ENCODE data around the gene PXDC1.

PXDC1 gene

DNA sequence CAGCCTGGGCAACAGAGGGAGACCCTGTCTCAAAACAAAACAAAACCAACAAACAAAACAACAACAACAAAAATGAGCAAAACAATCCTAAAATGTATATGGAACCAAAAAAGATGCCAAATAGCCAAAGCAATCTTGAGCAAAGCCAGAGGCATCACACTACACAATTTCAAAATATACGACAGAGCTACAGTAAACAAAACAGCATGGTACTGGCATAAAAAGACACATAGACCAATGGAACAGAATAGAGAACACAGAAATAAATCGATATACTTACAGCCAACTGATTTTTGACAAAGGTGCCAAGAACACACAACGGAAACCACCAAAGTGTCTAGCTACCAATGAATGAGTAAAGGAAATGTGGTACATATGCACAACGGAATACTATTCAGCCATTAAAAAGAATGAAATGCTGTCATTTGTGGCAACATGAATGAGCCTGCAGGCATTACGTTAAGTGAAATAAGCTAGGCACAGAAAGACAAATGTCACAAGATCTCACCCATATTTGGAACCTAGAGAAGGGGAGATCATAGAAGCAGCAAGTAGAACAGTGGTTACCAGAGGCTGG is 16.4 kb downstream of the PXDC1 start:
- Mint-ChIP-seq H3K4me3 (no peak overlapping the region), H3K4me1 (ENCODE audit: low read depth in 2 of 2) (peaks cover 3% of the 10 kb centered on the region in 2 donors), H3K27me3 (peaks cover 56 to 60% of the 10 kb centered on the region in 2 donors), H3K36me3 (ENCODE audit: insufficient read depth) (no peaks in the 10 kb centered on the region), H3K9me3 (no peaks in the 10 kb centered on the region), H3K27ac (no peak overlapping the region)
- no peak for DNase-seq
- no peak for ATAC-seq (replicated peaks)

DNA sequence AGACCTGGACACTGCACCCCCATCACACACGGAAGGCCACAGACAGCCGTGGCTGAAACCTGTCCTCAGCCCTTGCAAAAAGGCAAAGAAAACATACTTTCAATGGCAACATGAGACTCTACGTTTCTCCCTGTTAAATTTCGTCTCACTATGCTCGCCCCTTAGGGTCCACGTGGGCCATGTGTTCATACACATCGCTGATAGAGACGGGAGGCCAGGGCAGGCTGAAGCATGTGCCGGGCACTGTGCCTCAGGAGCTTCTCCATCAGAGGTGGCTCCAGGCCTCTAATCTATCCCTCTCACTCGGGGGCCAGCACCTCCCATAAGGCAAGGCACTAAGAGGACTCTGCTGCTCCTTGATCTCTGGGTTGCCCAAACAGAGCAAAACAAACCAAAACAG is 17.5 kb downstream of the PXDC1 start:
- H3K36me3 Mint-ChIP-seq (ENCODE audit: insufficient read depth), result no peaks in the 10 kb centered on the region
- no peak for DNase-seq
- H3K4me3 Mint-ChIP-seq, result no peak overlapping the region
- H3K27ac Mint-ChIP-seq, result no peak overlapping the region
- peaks cover 3% of the 10 kb centered on the region in 2 donors for H3K4me1 Mint-ChIP-seq (ENCODE audit: low read depth in 2 of 2)
- H3K27me3 Mint-ChIP-seq, result peaks cover 58 to 61% of the 10 kb centered on the region in 2 donors
- no peaks in the 10 kb centered on the region for H3K9me3 Mint-ChIP-seq
- no peak for ATAC-seq (replicated peaks)

DNA sequence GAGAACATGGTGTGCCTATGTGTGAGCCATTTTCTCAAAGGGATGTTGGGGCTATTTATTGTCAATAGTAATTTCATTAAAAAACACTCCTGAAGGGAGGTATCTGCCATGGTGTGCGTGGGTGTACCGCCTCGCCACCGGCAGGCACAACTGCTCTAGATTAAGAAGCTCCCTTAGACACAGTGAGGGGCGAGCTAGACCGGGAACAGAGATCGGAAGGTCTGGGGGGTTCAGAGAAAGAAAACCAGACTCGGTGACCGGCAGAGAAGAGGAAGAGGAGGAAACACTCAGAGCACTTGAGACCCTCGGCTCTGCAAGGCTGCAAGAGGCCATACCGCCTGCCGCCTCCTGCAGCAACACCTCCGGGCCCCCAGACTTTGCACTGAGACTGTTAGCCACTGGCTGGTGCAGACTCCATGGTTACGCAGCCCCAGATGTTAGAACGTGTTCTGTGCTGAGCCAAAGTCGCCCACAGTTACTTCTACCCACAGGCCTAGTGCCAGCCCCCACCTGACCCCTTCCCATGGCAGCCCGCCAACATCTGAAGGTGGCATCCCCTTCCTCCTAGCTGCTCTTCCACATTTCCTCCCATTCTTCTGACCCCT is 18.1 kb downstream of the PXDC1 start:
- Mint-ChIP-seq H3K4me3 (no peak overlapping the region), H3K27ac (peak overlapping the region in 1 of 2 donors; percentile 5), H3K36me3 (ENCODE audit: insufficient read depth) (no peaks in the 10 kb centered on the region), H3K27me3 (peaks cover 63 to 67% of the 10 kb centered on the region in 2 donors), H3K9me3 (no peaks in the 10 kb centered on the region), H3K4me1 (ENCODE audit: low read depth in 2 of 2) (peaks cover 3% of the 10 kb centered on the region in 2 donors)
- ATAC-seq (replicated peaks) (no peak), DNase-seq (no peak)

DNA sequence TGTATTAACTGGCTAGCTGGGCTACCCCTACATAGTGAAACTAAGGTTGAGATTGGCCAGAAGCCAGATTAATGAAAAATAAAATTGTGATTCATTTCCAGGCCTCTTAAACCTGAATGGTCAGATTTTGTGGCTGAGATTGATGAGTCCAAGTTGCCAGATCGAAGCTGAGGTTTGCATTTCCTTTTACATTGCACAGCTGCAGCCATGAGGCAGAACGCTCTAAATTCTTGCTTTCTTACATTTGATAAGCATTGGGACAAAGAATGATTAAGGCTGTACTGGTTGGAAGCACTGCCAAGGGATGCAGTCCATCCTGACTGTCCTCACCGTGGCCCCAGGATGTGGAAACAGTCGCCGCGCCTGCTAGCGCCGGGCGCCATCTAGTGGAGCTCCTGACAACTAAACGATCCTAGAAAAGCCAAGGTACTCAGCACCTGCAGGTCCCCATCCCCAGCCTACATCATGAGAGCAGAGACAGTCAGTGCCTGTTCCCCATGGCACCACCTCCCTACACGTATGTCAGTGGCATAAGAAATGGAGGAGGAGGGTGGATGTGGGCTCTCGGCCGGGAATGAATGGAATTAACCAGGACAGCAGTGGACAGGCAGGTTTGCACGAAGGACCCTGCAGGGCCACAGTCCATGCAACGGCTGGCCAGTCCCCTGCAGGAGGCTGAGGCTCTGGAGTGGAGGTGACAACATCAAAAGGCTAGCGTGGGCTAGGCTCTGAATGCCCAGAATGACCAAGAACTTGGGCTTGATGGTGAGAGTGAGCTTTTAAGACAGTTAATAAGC is 19.0 kb downstream of the PXDC1 start:
- Mint-ChIP-seq H3K36me3 (ENCODE audit: insufficient read depth) (no peaks in the 10 kb centered on the region), H3K27ac (peak overlapping the region in 1 of 2 donors; percentile 5), H3K27me3 (peaks cover 60 to 64% of the 10 kb centered on the region in 2 donors), H3K4me1 (ENCODE audit: low read depth in 2 of 2) (peaks cover 3% of the 10 kb centered on the region in 2 donors), H3K9me3 (no peaks in the 10 kb centered on the region), H3K4me3 (no peak overlapping the region)
- DNase-seq (peak; percentile 43 to 52 (median 50)), ATAC-seq (replicated peaks) (peak; percentile 71)

DNA sequence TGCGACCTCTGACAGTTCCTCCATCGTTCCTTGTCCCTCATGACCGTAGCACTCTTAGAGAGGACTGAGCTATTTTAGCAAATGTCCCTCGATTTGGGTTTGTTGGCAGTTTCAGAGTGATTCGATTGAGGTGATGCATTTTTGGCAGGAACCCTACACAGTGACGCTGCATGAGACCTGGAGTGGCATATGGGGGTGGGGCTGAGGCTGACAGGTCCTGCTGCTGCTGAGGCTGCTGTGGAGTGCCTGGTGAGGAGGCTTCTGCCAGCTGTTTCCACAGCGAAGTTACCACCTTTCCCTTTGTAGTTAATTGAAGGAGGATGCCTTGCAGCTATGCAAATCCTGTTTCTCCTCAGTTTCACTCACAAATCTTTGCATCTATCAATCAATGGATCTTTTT is 19.8 kb downstream of the PXDC1 start:
- H3K4me1 Mint-ChIP-seq (ENCODE audit: low read depth in 2 of 2), result peaks cover 3 to 4% of the 10 kb centered on the region in 2 donors
- no peak for ATAC-seq (replicated peaks)
- no peaks in the 10 kb centered on the region for H3K36me3 Mint-ChIP-seq (ENCODE audit: insufficient read depth)
- H3K9me3 Mint-ChIP-seq, result no peaks in the 10 kb centered on the region
- peaks cover 56% of the 10 kb centered on the region in 2 donors for H3K27me3 Mint-ChIP-seq
- no peak overlapping the region for H3K4me3 Mint-ChIP-seq
- DNase-seq, result no peak
- no peak overlapping the region for H3K27ac Mint-ChIP-seq

DNA sequence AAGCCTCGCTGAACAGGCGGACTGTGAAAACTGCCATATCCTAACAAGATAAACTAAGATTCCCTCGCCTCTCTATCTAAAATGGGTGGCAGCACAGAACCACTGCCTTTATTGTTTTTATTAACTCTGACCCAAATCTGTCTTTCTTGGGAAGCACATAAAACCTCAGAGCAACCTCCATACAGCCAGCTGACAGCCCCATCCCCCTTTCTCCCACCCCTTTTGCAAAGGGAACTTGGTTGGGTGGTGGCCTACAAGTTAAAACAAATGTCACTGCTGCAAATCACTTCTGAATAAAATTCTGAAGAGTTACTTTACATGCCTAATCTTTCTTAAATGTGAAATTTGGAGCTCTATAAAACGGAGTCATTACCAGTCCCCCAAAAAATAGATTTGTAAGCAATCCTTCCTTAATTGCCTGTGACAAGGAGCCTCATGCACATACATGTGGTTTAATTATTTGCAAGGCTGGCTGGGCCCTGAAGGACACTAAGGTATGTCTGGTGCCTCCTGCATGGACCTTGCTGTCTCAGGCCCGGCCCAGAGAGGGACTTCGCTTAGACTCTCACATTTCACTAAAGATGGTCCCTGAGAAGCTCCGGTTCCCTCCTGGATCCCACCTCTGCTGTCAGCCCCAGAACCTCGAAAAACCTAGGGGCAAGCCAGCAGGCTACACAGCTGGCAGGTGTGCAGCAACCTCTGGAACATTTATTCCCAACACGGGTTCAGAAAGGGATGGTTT is 21.7 kb downstream of the PXDC1 start:
- no peak overlapping the region for H3K27ac Mint-ChIP-seq
- no peaks in the 10 kb centered on the region for H3K36me3 Mint-ChIP-seq (ENCODE audit: insufficient read depth)
- H3K27me3 Mint-ChIP-seq, result peaks cover 39% of the 10 kb centered on the region in 2 donors
- ATAC-seq (replicated peaks) (no peak), DNase-seq (no peak)
- H3K4me1 Mint-ChIP-seq (ENCODE audit: low read depth in 2 of 2), result peaks cover 3 to 4% of the 10 kb centered on the region in 2 donors
- no peaks in the 10 kb centered on the region for H3K9me3 Mint-ChIP-seq
- H3K4me3 Mint-ChIP-seq, result no peak overlapping the region

DNA sequence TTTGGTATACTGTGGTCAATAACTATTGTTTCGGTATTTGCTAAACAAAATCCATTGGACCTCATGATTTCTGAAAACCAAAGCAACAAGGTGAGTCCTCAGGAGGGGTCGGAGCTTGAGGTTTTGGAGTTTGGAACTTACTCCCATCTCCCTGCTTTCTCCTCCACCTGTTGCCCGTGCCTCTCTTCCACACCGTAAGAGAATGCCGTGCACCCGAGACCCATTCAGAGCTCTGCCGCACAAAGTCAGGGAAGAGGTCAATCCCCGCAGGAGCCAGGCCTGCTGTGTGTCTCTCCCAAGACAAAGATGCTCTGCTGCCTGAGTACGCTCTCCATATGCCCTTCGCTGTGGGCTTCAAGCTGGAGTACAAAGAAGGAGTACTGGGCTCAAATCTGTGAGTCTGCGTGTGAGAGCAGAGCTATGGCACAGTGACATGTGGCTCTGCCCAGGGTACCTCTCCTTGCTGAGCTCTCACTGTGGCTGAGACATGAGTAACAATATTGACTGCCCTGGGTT is 23.9 kb downstream of the PXDC1 start:
- peaks cover 3 to 4% of the 10 kb centered on the region in 2 donors for H3K4me1 Mint-ChIP-seq (ENCODE audit: low read depth in 2 of 2)
- no peak for DNase-seq
- H3K36me3 Mint-ChIP-seq (ENCODE audit: insufficient read depth), result no peaks in the 10 kb centered on the region
- H3K27ac Mint-ChIP-seq, result no peak overlapping the region
- H3K9me3 Mint-ChIP-seq, result no peaks in the 10 kb centered on the region
- H3K27me3 Mint-ChIP-seq, result peaks cover 17 to 26% of the 10 kb centered on the region in 2 donors
- no peak for ATAC-seq (replicated peaks)
- H3K4me3 Mint-ChIP-seq, result no peak overlapping the region

DNA sequence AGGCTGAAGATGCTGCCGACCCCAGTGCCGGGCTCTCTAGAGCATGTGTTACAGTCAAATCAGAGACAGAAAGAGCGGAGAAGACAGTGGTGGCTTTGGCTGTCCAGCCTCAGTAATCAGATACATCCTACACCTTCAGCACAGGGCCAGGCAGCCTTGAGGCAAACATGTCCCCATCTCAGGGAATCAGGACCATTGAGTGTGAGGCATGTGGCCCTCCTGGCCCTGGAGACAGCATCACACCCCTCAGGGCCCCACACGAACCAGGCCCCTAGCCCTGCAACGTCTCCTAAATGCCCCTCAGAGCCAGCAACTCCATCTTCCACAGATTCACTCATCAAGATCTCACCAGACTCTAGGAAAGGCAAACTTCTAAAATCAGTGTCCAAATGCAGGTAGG is 24.5 kb downstream of the PXDC1 start:
- Mint-ChIP-seq H3K27me3 (peaks cover 11 to 20% of the 10 kb centered on the region in 2 donors), H3K36me3 (ENCODE audit: insufficient read depth) (no peaks in the 10 kb centered on the region), H3K4me1 (ENCODE audit: low read depth in 2 of 2) (peaks cover 0 to 2% of the 10 kb centered on the region in 2 donors), H3K27ac (no peak overlapping the region), H3K9me3 (no peaks in the 10 kb centered on the region), H3K4me3 (no peak overlapping the region)
- ATAC-seq (replicated peaks) (no peak), DNase-seq (no peak)

DNA sequence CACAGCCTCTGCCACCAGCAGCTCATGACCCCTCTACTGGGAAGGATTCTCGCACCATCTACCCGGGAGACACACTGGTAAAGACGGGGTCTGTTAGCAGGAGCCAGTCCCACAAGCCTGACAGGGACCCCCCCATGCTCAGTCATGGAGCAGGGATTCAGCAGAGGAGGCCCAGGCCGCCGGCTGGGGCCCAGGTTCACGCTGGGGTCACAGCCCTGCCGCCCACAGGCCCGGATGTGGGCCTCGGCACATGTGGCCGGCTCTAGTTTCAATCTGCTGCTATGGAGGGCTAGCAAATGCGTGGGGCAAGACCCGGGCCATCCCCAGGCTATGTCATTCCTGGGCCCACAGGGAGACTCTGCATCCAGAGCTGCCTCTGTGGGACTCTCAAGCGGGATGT is 25.1 kb downstream of the PXDC1 start:
- ATAC-seq (replicated peaks) (no peak), DNase-seq (no peak)
- Mint-ChIP-seq H3K9me3 (no peaks in the 10 kb centered on the region), H3K4me3 (no peak overlapping the region), H3K27ac (no peak overlapping the region), H3K27me3 (peaks cover 11 to 15% of the 10 kb centered on the region in 2 donors), H3K4me1 (ENCODE audit: low read depth in 2 of 2) (peaks cover 0 to 2% of the 10 kb centered on the region in 2 donors), H3K36me3 (ENCODE audit: insufficient read depth) (no peaks in the 10 kb centered on the region)

DNA sequence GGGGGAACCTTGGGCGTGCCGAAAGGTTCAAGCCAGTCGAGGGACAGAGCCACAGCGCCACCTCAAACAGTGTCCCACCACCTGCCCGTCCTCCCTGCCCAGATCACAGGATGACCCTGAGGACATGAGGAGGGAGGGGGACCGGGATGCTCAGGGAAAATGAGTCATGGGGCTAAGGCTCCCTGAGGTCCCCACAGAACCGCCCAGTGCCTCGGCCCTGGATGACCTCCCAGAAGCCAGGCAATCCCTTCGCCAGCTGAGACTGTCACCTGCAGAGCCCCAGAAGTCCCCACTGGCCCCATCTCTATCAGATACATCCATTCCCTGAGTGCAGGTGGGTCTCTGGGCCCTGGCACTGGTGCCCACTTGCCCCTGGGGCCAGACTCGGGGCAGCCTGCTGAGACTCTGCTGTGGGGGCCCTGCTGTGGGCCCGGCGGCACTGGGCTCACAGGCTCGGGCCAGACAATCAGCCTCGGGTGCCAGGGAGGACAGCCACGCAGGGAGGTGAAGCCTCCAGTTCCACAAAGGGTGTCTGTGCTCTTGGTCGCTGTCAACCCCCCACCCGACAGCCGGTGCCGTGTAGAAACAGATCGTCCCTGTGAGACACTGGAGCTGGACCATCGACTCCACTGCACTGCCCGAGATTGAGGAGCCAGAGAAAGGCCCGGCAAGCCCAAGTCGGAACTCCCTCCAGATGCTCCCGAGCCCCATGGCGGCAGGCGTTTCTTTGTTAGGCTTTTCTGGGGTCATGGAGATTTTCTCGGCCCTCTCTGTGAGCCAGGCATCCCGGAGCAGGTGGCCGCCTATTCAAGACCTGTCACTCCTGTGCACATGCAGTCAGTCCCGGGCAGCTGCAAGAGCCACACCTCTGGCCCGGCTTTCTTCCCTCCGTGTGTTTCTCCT is 26.1 kb downstream of the PXDC1 start:
- Mint-ChIP-seq H3K9me3 (no peaks in the 10 kb centered on the region), H3K4me1 (ENCODE audit: low read depth in 2 of 2) (peaks cover 0 to 2% of the 10 kb centered on the region in 2 donors), H3K4me3 (no peak overlapping the region), H3K27me3 (peaks cover 11 to 15% of the 10 kb centered on the region in 2 donors), H3K36me3 (ENCODE audit: insufficient read depth) (no peaks in the 10 kb centered on the region), H3K27ac (no peak overlapping the region)
- ATAC-seq (replicated peaks) (no peak), DNase-seq (no peak)

DNA sequence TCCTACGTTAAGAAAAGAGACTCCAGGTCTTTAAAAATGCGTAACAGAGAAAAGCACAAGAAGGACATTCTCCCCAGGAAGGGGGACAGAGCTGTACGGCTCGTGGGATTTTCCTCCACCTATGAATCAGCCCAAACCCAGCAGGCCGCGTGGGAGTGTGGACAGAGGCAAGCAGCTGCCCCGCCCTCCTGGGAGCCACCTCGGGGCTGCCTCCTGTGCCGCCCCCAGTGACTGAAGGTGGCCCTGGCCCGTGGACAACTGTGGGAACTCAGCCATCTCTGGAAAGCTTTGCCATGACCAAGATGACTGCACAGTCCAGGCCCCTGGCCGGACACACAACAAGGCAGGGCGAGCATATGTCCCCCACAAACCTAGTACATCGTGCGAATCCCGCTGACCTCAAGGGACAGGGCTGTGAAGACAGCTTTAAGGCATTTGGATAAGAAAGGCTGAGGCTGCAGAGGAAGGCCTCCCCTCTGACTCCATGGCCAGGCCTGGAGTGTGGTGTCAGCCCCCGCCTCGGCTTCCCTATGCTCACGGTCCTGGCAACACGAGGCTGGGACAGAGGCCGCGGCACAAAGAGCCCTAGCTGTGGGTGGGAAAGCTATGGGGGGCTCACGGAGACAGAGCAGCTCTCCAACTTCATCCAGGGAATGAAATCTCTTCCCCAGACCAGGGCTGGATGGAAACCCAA is 26.9 kb downstream of the PXDC1 start:
- Mint-ChIP-seq H3K27ac (no peak overlapping the region), H3K27me3 (peaks cover 11 to 19% of the 10 kb centered on the region in 2 donors), H3K4me3 (no peak overlapping the region), H3K36me3 (ENCODE audit: insufficient read depth) (no peaks in the 10 kb centered on the region), H3K9me3 (no peaks in the 10 kb centered on the region), H3K4me1 (ENCODE audit: low read depth in 2 of 2) (peaks cover 0 to 2% of the 10 kb centered on the region in 2 donors)
- ATAC-seq (replicated peaks) (no peak), DNase-seq (no peak)

DNA sequence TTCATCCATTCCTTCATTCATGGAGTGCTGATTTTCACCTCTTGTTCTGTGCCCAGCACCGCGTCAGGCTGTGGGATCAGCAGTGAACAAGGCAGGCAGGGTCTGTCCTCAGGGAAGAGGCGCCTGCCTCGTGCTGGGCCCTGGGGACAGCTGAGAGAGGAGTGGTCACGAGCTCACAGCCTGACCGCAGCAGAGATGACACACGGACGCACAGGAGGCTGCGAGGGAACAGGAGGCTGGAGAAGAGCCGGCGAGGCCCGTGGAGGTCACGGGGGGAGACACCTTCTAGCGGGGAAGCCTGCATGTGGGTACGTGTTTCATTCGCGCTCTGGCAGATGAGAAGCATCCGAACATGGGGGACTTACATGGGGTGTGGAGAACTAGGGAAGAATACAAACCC is 27.5 kb downstream of the PXDC1 start:
- Mint-ChIP-seq H3K36me3 (ENCODE audit: insufficient read depth) (no peaks in the 10 kb centered on the region), H3K27me3 (peaks cover 6 to 17% of the 10 kb centered on the region in 2 donors), H3K4me1 (ENCODE audit: low read depth in 2 of 2) (peaks cover 0 to 2% of the 10 kb centered on the region in 2 donors), H3K4me3 (no peak overlapping the region), H3K9me3 (no peaks in the 10 kb centered on the region), H3K27ac (peak overlapping the region in 1 of 2 donors; percentile 39)
- ATAC-seq (replicated peaks) (no peak), DNase-seq (no peak)

Measured in effector memory CD8-positive, alpha-beta T cell (primary cell).